Measurements from ENCODE around the gene MACROH2A2.

DNA sequence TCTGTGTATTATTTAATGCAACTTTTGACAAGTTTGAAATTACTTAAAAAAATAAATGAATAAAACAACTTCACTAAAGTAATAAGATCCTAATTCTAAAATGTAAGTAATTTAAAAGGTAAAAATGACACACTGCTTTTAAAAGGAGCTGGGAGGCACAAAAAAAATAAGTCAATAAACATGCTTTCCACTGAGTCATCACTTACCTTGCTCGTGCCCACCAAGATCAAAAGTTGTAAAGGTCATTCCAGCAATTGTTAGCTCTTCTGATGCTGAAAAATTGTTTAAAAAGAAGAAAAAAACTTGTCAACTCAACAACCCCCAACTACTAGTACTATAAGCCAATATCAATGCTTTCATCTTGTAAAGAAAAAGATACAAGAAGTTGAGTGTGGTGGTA lies 108.2 kb downstream of the MACROH2A2 start:
- no peak for TF ChIP-seq POLR2AphosphoS5 (IDR thresholded peaks at IDR 0.05)
- TF ChIP-seq, protein P1, sequence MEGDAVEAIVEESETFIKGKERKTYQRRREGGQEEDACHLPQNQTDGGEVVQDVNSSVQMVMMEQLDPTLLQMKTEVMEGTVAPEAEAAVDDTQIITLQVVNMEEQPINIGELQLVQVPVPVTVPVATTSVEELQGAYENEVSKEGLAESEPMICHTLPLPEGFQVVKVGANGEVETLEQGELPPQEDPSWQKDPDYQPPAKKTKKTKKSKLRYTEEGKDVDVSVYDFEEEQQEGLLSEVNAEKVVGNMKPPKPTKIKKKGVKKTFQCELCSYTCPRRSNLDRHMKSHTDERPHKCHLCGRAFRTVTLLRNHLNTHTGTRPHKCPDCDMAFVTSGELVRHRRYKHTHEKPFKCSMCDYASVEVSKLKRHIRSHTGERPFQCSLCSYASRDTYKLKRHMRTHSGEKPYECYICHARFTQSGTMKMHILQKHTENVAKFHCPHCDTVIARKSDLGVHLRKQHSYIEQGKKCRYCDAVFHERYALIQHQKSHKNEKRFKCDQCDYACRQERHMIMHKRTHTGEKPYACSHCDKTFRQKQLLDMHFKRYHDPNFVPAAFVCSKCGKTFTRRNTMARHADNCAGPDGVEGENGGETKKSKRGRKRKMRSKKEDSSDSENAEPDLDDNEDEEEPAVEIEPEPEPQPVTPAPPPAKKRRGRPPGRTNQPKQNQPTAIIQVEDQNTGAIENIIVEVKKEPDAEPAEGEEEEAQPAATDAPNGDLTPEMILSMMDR (IDR thresholded peaks at IDR 0.05) = no peak
